Endodermal cell (in vitro differentiated cells): ENCODE results near the gene GABRG3. TPM values are rescaled to one million over a fixed set of nuclear protein-coding genes. Genes with fewer than 3 reads are reported as not detected.

Experiments used
- DNase-seq: peaks from one replicate; pipeline ENCODE4 v3.0.0-alpha.2; 2017
- H3K27ac ChIP-seq: 2 replicates; pipeline ENCODE4 v1.5.1; 2013; ENCODE audit warnings: mild to moderate bottlenecking, low read depth, low read length, moderate library complexity
- H3K27me3 ChIP-seq: 2 replicates; pipeline ENCODE4 v1.6.1; 2013; ENCODE audit warnings: mild to moderate bottlenecking, low read length, moderate library complexity; ENCODE audit not compliant: insufficient read depth, control insufficient read depth, poor library complexity, severe bottlenecking
- H3K36me3 ChIP-seq: 2 replicates; pipeline ENCODE4 v1.7.0; 2013; ENCODE audit warnings: mild to moderate bottlenecking, low read length, moderate library complexity; ENCODE audit not compliant: control insufficient read depth, insufficient read depth
- H3K4me1 ChIP-seq: one replicate; pipeline ENCODE4 v1.7.0; 2013; ENCODE audit warnings: low read length; ENCODE audit not compliant: control insufficient read depth, insufficient read depth
- H3K4me3 ChIP-seq: 2 replicates; pipeline ENCODE4 v1.5.1; 2013; ENCODE audit warnings: mild to moderate bottlenecking, low read length, moderate library complexity
- H3K9ac ChIP-seq: 2 replicates; pipeline ENCODE4 v1.6.1; 2013; ENCODE audit warnings: mild to moderate bottlenecking, low read length, moderate library complexity; ENCODE audit not compliant: poor library complexity, severe bottlenecking; ENCODE audit errors: extremely low read depth
- H3K9me3 ChIP-seq: 2 replicates; pipeline ENCODE4 v1.6.1; 2013; ENCODE audit warnings: mild to moderate bottlenecking, low read length, moderate library complexity; ENCODE audit not compliant: control insufficient read depth
- H3K27ac Mint-ChIP-seq: 2 replicates; pipeline ENCODE4 v1.8.0; 2020; ENCODE audit warnings: mixed read lengths
- H3K27me3 Mint-ChIP-seq: 2 replicates; pipeline ENCODE4 v1.8.0; 2021; ENCODE audit warnings: mild to moderate bottlenecking, mixed read lengths; ENCODE audit not compliant: insufficient read depth
- H3K36me3 Mint-ChIP-seq: 2 replicates; pipeline ENCODE4 v1.8.0; 2020; ENCODE audit warnings: low read depth, mixed read lengths
- H3K4me1 Mint-ChIP-seq: 2 replicates; pipeline ENCODE4 v1.8.0; 2020; ENCODE audit warnings: mixed read lengths
- H3K4me3 Mint-ChIP-seq: 2 replicates; pipeline ENCODE4 v1.8.0; 2020; ENCODE audit warnings: mild to moderate bottlenecking, moderate library complexity, mixed read lengths
- H3K9me3 Mint-ChIP-seq: 2 replicates; pipeline ENCODE4 v1.8.0; 2020; ENCODE audit warnings: mild to moderate bottlenecking, mixed read lengths
- WGBS, 2 experiments: methylation state at CpG; one replicate each; pipeline versions ENCODE4 v1.1.5 to v1.1.7; 2013; ENCODE audit warnings: missing lambda C conversion rate in 2 of 2, mixed read lengths in 1 of 2; ENCODE audit not compliant: insufficient coverage in 1 of 2, insufficient read length in 1 of 2; 5-methylcytosine and 5-hydroxymethylcytosine counted together
- total RNA-seq, 2 donors: library from RNA; stranded (reverse); fragmentation: NEBNext Ultra II Directional in 1 of 2; extraction: Animal tissue kit (Norgen Biotek cat#: 25700) in 1 of 2; gene quantifications; 2 replicates in 1 of 2; 3 replicates in 1 of 2; pipeline ENCODE4 v1.2.1, GENCODE V29; 2021
- TF ChIP-seq, protein P1 (sequence below): fragments of 200-600 bp; sonication (generic); conservative IDR thresholded peaks from 2 replicates; pipeline ENCODE4 v1.5.0; 2021; ENCODE audit warnings: antibody characterized with exemption, mild to moderate bottlenecking

GABRG3 gene
- total RNA-seq, 2 donors from 2014 or later = 0.48 to 0.84 TPM

DNA sequence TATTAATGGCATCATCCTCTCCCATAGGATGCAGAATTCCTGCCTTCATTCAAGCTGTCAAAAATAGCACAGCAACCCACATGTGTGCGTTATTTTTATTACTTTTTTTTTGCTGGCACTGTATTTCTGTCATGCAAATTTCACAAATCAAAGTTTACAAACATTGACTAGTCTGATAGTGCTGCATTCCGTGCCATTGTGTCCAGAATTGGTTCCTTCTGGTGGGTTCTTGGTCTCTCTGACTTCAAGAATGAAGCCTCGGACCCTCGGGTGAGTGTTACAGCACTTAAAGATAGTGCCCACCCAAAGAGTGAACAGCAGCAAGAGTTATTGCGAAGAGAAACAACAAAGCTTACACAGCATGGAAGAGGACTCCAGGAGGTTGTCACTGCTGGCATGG lies 490.2 kb downstream of the GABRG3 start:
- H3K4me1 Mint-ChIP-seq = no peaks in the 10 kb centered on the region
- Histone ChIP-seq H3K9ac (no peak overlapping the region), H3K4me1 (no peaks in the 10 kb centered on the region), H3K9me3 (no peaks in the 10 kb centered on the region), H3K4me3 (no peak overlapping the region), H3K27ac (no peak overlapping the region), H3K27me3 (no peaks in the 10 kb centered on the region), H3K36me3 (no peaks in the 10 kb centered on the region)
- H3K36me3 Mint-ChIP-seq = no peaks in the 10 kb centered on the region
- DNase-seq = no peak
- TF ChIP-seq, protein P1, sequence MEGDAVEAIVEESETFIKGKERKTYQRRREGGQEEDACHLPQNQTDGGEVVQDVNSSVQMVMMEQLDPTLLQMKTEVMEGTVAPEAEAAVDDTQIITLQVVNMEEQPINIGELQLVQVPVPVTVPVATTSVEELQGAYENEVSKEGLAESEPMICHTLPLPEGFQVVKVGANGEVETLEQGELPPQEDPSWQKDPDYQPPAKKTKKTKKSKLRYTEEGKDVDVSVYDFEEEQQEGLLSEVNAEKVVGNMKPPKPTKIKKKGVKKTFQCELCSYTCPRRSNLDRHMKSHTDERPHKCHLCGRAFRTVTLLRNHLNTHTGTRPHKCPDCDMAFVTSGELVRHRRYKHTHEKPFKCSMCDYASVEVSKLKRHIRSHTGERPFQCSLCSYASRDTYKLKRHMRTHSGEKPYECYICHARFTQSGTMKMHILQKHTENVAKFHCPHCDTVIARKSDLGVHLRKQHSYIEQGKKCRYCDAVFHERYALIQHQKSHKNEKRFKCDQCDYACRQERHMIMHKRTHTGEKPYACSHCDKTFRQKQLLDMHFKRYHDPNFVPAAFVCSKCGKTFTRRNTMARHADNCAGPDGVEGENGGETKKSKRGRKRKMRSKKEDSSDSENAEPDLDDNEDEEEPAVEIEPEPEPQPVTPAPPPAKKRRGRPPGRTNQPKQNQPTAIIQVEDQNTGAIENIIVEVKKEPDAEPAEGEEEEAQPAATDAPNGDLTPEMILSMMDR = no peak
- H3K9me3 Mint-ChIP-seq = no peaks in the 10 kb centered on the region
- H3K27ac Mint-ChIP-seq = no peak overlapping the region
- no peak overlapping the region for H3K4me3 Mint-ChIP-seq
- H3K27me3 Mint-ChIP-seq = no peaks in the 10 kb centered on the region
- 93 to 97% methylated on average over 5 of the region's 5 CpGs for WGBS, 2 experiments

DNA sequence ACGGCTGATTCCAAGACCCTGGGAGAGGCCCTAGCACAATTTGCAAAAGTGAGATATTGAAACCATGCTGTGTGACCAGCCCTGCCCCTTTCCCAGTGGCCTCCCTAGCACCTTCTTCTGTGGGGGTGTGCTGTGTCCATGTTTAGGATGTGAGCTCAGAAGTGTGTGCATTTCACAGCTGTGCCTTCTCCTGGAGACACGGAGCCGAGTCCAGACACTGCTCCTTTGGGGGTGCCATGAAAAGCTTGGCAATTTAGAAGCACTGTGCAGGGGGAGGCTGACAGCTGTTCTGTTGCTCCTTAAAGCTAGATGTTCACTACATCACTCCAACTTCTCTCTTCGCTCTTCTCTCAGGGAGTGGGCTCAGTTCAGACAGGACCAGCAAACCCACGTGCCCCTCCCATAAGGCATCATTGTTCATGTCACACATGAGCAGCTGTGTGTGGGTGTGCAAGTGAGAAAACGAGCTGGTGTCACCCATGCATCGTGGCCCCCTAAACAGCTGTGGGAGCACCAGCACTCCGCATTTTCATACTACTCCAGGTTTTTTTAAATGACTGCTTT lies 492.6 kb downstream of the GABRG3 start:
- Mint-ChIP-seq H3K27ac (no peak overlapping the region), H3K4me1 (no peaks in the 10 kb centered on the region), H3K4me3 (no peak overlapping the region), H3K9me3 (no peaks in the 10 kb centered on the region), H3K36me3 (no peaks in the 10 kb centered on the region), H3K27me3 (no peaks in the 10 kb centered on the region)
- TF ChIP-seq, protein P1 = no peak
- DNase-seq = no peak
- H3K4me3 ChIP-seq = no peak overlapping the region
- H3K4me1 ChIP-seq = no peaks in the 10 kb centered on the region
- H3K27me3 ChIP-seq = no peaks in the 10 kb centered on the region
- H3K27ac ChIP-seq = no peak overlapping the region
- WGBS, 2 experiments = 80 to 92% methylated on average over 1 to 8 of the region's 8 CpGs
- H3K36me3 ChIP-seq = no peaks in the 10 kb centered on the region
- H3K9ac ChIP-seq = no peak overlapping the region
- H3K9me3 ChIP-seq = no peaks in the 10 kb centered on the region

DNA sequence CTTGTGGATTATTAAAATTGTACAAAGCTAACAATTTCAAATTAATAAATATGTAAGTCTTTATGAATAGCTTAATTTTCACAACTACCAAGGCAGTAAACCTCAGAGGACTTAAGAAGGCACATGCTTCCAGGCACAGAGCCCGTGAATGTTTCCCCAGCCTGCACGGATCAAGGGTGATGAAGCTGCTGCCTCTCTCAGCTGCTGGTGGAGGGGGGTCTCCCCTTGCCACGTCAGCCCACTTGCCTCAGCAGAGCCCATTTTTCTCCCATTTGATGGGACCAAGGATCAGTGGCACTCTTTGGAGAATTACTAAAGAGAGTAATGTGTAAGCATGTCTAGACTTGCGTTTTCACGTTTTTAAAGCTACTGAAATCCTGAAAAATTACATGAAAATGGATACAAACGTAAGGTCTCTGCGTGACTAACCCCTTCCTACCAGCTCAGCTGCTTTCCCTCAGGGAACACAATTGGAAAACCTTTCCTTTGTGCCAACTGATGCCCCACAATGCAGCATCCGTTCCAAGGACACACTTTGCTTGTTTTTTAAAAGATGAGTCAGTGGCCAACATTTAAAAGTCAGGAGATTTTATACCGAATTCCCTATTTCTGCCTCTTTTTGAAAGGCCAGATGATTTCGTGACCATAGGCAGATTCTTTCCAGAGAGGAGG lies 494.1 kb downstream of the GABRG3 start:
- H3K36me3 Mint-ChIP-seq = no peaks in the 10 kb centered on the region
- no peaks in the 10 kb centered on the region for H3K4me1 Mint-ChIP-seq
- no peak for DNase-seq
- no peaks in the 10 kb centered on the region for H3K9me3 Mint-ChIP-seq
- H3K9me3 ChIP-seq = no peaks in the 10 kb centered on the region
- no peaks in the 10 kb centered on the region for H3K4me1 ChIP-seq
- no peak overlapping the region for H3K27ac Mint-ChIP-seq
- 55 to 63% methylated on average over 4 to 10 of the region's 10 CpGs for whole genome bisulfite sequencing, 2 experiments
- H3K27me3 ChIP-seq = no peaks in the 10 kb centered on the region
- no peak overlapping the region for H3K4me3 ChIP-seq
- H3K27me3 Mint-ChIP-seq = no peaks in the 10 kb centered on the region
- TF ChIP-seq, protein P1 = no peak
- H3K36me3 ChIP-seq = no peaks in the 10 kb centered on the region
- H3K4me3 Mint-ChIP-seq = no peak overlapping the region
- H3K9ac ChIP-seq = no peak overlapping the region
- no peak overlapping the region for H3K27ac ChIP-seq
